Epithelial cell of esophagus (primary cell): ENCODE data around the gene RAB33B.

Experiments used
- DNase-seq: peaks from one replicate; pipeline ENCODE4 v3.0.0; 2010; ENCODE audit warnings: low read depth
- H3K4me3 ChIP-seq: 2 replicates; pipeline ENCODE4 v1.5.1; 2011; ENCODE audit warnings: mild to moderate bottlenecking, low read length, control low read depth
- CTCF ChIP-seq: IDR thresholded peaks from 2 replicates; pipeline ENCODE4 v1.5.1; 2011; ENCODE audit warnings: low read depth, mild to moderate bottlenecking, low read length, control low read depth, inconsistent platforms; ENCODE audit not compliant: insufficient read depth; ENCODE audit errors: missing control alignments

Gene RAB33B

GRCh38 chr4:139508581-139509237 is 54.8 kb downstream of the RAB33B start:
- no peak overlapping the region for H3K4me3 ChIP-seq
- TF ChIP-seq CTCF: no peak
- DNase-seq: no peak

- peak; percentile 32 for DNase-seq
- H3K4me3 ChIP-seq: no peak overlapping the region
- TF ChIP-seq CTCF: peak; percentile 62
Measured at GRCh38 chr4:139509727-139510410, 55.9 kb downstream of the RAB33B start.

- DNase-seq: peak; percentile 15
- no peak for TF ChIP-seq CTCF
- no peak overlapping the region for H3K4me3 ChIP-seq
Measured at GRCh38 chr4:139511320-139511719, 57.4 kb downstream of the RAB33B start.

- no peak for DNase-seq
- TF ChIP-seq CTCF: no peak
- H3K4me3 ChIP-seq: no peak overlapping the region
Measured at GRCh38 chr4:139514382-139515059, 60.6 kb downstream of the RAB33B start.

- DNase-seq: no peak
- no peak overlapping the region for H3K4me3 ChIP-seq
- no peak for TF ChIP-seq CTCF
Measured at GRCh38 chr4:139515531-139515958, 61.6 kb downstream of the RAB33B start.

- TF ChIP-seq CTCF: no peak
- no peak for DNase-seq
- H3K4me3 ChIP-seq: no peak overlapping the region
Measured at GRCh38 chr4:139521754-139522401, 68.0 kb downstream of the RAB33B start.
